ENCODE results near the gene FAT1. TPM values are rescaled to one million over a fixed set of nuclear protein-coding genes. Genes with fewer than 3 reads are reported as not detected.

FAT1 gene
- total RNA-seq, 1 experiment from 2014 or later: 107 TPM

DNA sequence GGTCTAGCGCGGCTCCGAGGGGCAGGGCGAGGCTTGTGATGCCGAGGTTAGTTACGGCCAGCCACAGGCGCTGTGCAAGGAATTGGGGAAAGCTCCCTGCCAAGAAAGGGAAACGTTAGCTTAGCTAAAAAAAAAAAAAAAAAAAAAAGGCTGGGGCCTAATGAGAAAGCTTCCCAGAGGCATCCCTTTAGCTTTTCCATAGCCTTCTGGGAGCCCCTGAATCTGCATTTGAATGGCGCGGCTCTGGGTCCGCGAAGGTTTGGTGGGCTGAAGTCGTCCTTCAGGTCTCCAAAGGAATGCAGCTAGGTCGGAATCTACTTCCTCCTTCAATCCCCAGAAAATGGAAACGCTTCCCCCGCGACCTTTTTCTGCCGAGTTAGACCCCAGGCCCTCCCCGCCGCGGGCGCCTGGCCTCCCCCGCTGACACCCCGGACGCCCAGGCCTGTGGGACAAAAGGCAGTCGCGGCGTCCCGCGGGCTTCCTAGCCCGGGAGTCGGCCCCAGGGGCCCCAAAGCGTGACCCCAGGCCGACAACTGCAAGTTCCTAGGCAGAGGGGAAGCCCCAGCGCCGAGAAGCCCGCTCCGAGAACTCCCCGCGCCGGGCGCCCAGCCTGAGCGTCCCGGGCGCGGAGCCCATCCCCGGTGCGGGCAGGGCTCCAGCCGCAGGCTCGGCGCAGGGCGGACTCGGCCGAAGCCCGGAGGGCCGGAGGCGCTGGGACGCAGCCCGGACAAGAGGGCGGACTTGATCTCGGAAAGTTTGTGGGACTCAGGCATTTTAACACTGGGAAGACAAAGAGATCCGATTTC, 605 bp upstream of the FAT1 start:
- peaks cover 18% of the 10 kb centered on the region for H3K4me1 ChIP-seq (ENCODE audit: insufficient read depth, low read length, poor library complexity, severe bottlenecking)
- POLR2A ChIA-PET (ENCODE audit: low non-redundant PET): interaction anchor here (0.6 to 0.7 kb wide), 3 partner anchors 90 to 250 kb away, joined by 3 read pairs; no protein-coding TSS in a partner anchor
- peak; percentile 48 for DNase-seq (ENCODE audit: low spot score)
- no peak for TF ChIP-seq EZH2 (IDR thresholded peaks at IDR 0.05; ENCODE audit: borderline replicate concordance, low read depth, low read length, poor library complexity, severe bottlenecking)
- TF ChIP-seq, protein P1, sequence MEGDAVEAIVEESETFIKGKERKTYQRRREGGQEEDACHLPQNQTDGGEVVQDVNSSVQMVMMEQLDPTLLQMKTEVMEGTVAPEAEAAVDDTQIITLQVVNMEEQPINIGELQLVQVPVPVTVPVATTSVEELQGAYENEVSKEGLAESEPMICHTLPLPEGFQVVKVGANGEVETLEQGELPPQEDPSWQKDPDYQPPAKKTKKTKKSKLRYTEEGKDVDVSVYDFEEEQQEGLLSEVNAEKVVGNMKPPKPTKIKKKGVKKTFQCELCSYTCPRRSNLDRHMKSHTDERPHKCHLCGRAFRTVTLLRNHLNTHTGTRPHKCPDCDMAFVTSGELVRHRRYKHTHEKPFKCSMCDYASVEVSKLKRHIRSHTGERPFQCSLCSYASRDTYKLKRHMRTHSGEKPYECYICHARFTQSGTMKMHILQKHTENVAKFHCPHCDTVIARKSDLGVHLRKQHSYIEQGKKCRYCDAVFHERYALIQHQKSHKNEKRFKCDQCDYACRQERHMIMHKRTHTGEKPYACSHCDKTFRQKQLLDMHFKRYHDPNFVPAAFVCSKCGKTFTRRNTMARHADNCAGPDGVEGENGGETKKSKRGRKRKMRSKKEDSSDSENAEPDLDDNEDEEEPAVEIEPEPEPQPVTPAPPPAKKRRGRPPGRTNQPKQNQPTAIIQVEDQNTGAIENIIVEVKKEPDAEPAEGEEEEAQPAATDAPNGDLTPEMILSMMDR (conservative IDR thresholded peaks at IDR 0.05; ENCODE audit: low read depth, low read length): no peak
- peaks cover 6% of the 10 kb centered on the region for H3K9me3 ChIP-seq (ENCODE audit: low read depth, low read length, poor library complexity, severe bottlenecking)
- H3K36me3 ChIP-seq (ENCODE audit: insufficient read depth, low read length, poor library complexity, severe bottlenecking): no peaks in the 10 kb centered on the region
- peak overlapping the region; percentile 81 for H3K4me3 ChIP-seq (ENCODE audit: low read depth, low read length, poor library complexity, severe bottlenecking)
- no peaks in the 10 kb centered on the region for H3K27me3 ChIP-seq (replicated peaks; ENCODE audit: insufficient read depth, low read depth, low read length, poor library complexity)
- BruUV-seq (replicated peaks): no TSS peak
- CTCF ChIA-PET: interaction anchor here (0.5 to 1.0 kb wide), 3 partner anchors 41 to 142 kb away, joined by 3 to 11 read pairs (median 3); no protein-coding TSS in a partner anchor
- H3K27ac ChIP-seq (ENCODE audit: low read depth, low read length, poor library complexity, severe bottlenecking): peak overlapping the region; percentile 76
- intact Hi-C loops (cut with micrococcal nuclease; ENCODE audit: unreplicated experiment): loop anchor here (5.0 to 10.0 kb wide), 3 partner anchors 252 to 461 kb away; no protein-coding TSS in a partner anchor

DNA sequence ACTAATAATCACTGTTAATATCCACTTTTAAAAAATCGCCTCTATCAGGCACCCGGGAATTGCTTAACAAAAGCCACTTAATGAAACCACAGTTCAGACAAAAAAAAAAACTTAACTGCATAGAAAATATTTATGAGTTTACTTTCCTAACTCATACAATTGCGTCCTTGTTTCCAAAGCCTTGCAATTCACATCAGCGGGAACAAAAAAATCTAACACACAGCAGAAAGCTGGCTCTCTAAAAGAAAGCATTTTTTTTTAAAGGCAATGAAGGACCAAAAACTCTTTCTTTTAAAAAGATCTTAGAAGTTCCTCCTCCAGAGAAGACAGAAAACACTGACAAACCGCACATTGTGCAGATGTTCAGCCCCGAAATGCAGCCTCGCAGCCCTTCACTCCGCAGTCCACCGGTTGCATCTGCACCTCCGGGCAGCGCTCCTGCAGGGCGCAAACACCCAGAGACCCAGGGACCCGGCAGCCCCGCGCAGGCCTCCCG, 812 bp downstream of the FAT1 start:
- intact Hi-C loops (cut with micrococcal nuclease; ENCODE audit: unreplicated experiment): loop anchor here (1.0 to 10.0 kb wide), 5 partner anchors 54 to 462 kb away; no protein-coding TSS in a partner anchor
- ChIA-PET POLR2A (ENCODE audit: low non-redundant PET) (no interaction called here), CTCF (no interaction called here)
- no peaks in the 10 kb centered on the region for H3K36me3 ChIP-seq (ENCODE audit: insufficient read depth, low read length, poor library complexity, severe bottlenecking)
- no peak for TF ChIP-seq EZH2 (IDR thresholded peaks at IDR 0.05; ENCODE audit: borderline replicate concordance, low read depth, low read length, poor library complexity, severe bottlenecking)
- TF ChIP-seq, protein P1 (conservative IDR thresholded peaks at IDR 0.05; ENCODE audit: low read depth, low read length): no peak
- DNase-seq (ENCODE audit: low spot score): peak; percentile 64
- H3K9me3 ChIP-seq (ENCODE audit: low read depth, low read length, poor library complexity, severe bottlenecking): peaks cover 10% of the 10 kb centered on the region
- H3K27me3 ChIP-seq (replicated peaks; ENCODE audit: insufficient read depth, low read depth, low read length, poor library complexity): no peaks in the 10 kb centered on the region
- H3K27ac ChIP-seq (ENCODE audit: low read depth, low read length, poor library complexity, severe bottlenecking): peak overlapping the region; percentile 76
- no TSS peak for BruUV-seq (replicated peaks)
- H3K4me1 ChIP-seq (ENCODE audit: insufficient read depth, low read length, poor library complexity, severe bottlenecking): peaks cover 12% of the 10 kb centered on the region
- peak overlapping the region; percentile 81 for H3K4me3 ChIP-seq (ENCODE audit: low read depth, low read length, poor library complexity, severe bottlenecking)

DNA sequence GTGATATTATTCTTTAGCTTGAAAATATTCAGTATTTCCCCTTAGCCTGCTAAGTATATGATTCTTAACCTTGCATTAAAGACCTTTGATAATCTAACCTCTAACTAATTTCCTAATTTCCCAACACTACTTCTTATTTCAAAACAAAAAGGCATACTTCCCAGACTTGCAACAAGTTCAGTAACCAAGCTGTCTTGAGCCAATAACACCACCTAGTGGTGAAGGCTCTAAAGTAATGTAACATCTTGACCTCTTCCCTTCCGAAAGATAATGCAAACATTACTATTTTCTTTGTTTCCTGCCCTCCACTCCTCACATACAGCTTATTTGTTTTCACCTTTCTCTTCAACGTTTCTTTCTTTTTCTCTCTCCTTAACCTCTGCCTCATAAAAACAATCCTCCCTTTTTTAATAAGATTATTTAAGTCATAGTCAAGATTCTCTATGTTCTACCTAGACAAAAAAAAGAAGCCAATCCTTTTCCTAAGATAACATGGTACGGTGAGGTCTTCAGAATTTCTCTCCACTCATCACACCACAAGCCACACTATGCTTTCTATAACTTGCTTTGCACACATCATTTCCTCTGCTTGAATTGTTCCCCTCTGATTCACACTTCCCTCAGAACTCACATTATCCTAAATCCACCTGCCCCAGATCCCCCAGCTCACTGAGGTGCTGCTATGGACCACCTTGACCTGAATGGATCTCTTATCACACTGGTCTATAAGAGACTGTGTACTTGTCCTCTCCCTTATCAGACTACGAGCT, 3.5 kb downstream of the FAT1 start:
- Histone ChIP-seq H3K27ac (ENCODE audit: low read depth, low read length, poor library complexity, severe bottlenecking) (no peak overlapping the region), H3K27me3 (replicated peaks; ENCODE audit: insufficient read depth, low read depth, low read length, poor library complexity) (no peaks in the 10 kb centered on the region), H3K4me3 (ENCODE audit: low read depth, low read length, poor library complexity, severe bottlenecking) (no peak overlapping the region), H3K9me3 (ENCODE audit: low read depth, low read length, poor library complexity, severe bottlenecking) (peaks cover 10% of the 10 kb centered on the region), H3K36me3 (ENCODE audit: insufficient read depth, low read length, poor library complexity, severe bottlenecking) (no peaks in the 10 kb centered on the region), H3K4me1 (ENCODE audit: insufficient read depth, low read length, poor library complexity, severe bottlenecking) (peaks cover 12% of the 10 kb centered on the region)
- TF ChIP-seq, protein P1 (conservative IDR thresholded peaks at IDR 0.05; ENCODE audit: low read depth, low read length): peak; percentile 59
- no peak for TF ChIP-seq EZH2 (IDR thresholded peaks at IDR 0.05; ENCODE audit: borderline replicate concordance, low read depth, low read length, poor library complexity, severe bottlenecking)
- peak; percentile 73 for DNase-seq (ENCODE audit: low spot score)
- no TSS peak for BruUV-seq (replicated peaks)
- ChIA-PET CTCF (no interaction called here), POLR2A (ENCODE audit: low non-redundant PET) (no interaction called here)
- intact Hi-C loops (cut with micrococcal nuclease; ENCODE audit: unreplicated experiment): loop anchor here (5.0 to 10.0 kb wide), 3 partner anchors 248 to 465 kb away; no protein-coding TSS in a partner anchor

Data from A673 (cell line).